Bone marrow (tissue), 2 donors: ENCODE results near the gene SOX14.

Experiments
- DNase-seq, 2 donors: peaks; one replicate each; lab custom pipeline; 2025; lab: John Stamatoyannopoulos, UW

The SOX14 gene

GRCh38 chr3:137764001-137764433 is at the start of gene SOX14:
Gene SOX14 (plus strand): TSS chr3:137764315. CDS start chr3:137764785, 470 bp downstream.
- no peak for DNase-seq

- DNase-seq, result no peak
Observed at GRCh38 chr3:137714551-137714950, 49.6 kb upstream of the SOX14 start.

GRCh38 chr3:137724240-137724639 is 39.9 kb upstream of the SOX14 start:
- no peak for DNase-seq

GRCh38 chr3:137737208-137737607 is 26.9 kb upstream of the SOX14 start:
- DNase-seq, result no peak

GRCh38 chr3:137738710-137739109 is 25.4 kb upstream of the SOX14 start:
- no peak for DNase-seq

- no peak for DNase-seq
Observed at GRCh38 chr3:137743608-137744007, 20.5 kb upstream of the SOX14 start.

GRCh38 chr3:137746808-137747207 is 17.3 kb upstream of the SOX14 start:
- DNase-seq, result no peak

- DNase-seq, result no peak
Observed at GRCh38 chr3:137759505-137759904, 4.6 kb upstream of the SOX14 start.

- DNase-seq, result no peak
Observed at GRCh38 chr3:137760341-137761098, 3.6 kb upstream of the SOX14 start.

GRCh38 chr3:137761099-137761562 is 3.0 kb upstream of the SOX14 start:
- DNase-seq, result no peak

GRCh38 chr3:137761563-137762503 is 2.3 kb upstream of the SOX14 start:
- DNase-seq, result no peak

GRCh38 chr3:137762674-137763593 is 1.2 kb upstream of the SOX14 start:
- no peak for DNase-seq

GRCh38 chr3:137763594-137763938 is 549 bp upstream of the SOX14 start:
- DNase-seq, result no peak

- DNase-seq, result no peak
Observed at GRCh38 chr3:137764563-137765309, 621 bp downstream of the SOX14 start.

GRCh38 chr3:137765310-137766033 is 1.4 kb downstream of the SOX14 start:
- DNase-seq, result no peak

- no peak for DNase-seq
Observed at GRCh38 chr3:137766041-137766875, 2.1 kb downstream of the SOX14 start.

- no peak for DNase-seq
Observed at GRCh38 chr3:137766876-137767537, 2.9 kb downstream of the SOX14 start.

- DNase-seq, result no peak
Observed at GRCh38 chr3:137767538-137768360, 3.6 kb downstream of the SOX14 start.
